ENCODE results near the gene ZNF765. TPM values are rescaled to one million over a fixed set of nuclear protein-coding genes. Genes with fewer than 3 reads are reported as not detected.

Gene ZNF765
- total and polyA plus RNA-seq, 2 donors (not counting 1 experiment from before 2014, with no cell fraction given) = 5.3 to 24.0 TPM

- no peaks in the 10 kb centered on the region for H3K4me1 ChIP-seq (ENCODE audit: control insufficient read depth in 2 of 2, insufficient read depth in 2 of 2, low read length in 2 of 2)
- CTCF ChIA-PET = interaction anchor here (0.6 to 3.6 kb wide), 21 partner anchors 8 to 1341 kb away, joined by 3 to 23 read pairs (median 3); no protein-coding TSS in a partner anchor
- no peak overlapping the region for H3K4me3 ChIP-seq (ENCODE audit: control extremely low read depth in 1 of 5, extremely low read depth in 1 of 5, insufficient read depth in 1 of 5, low read depth in 2 of 5, low read length in 4 of 5)
- WGBS (ENCODE audit: insufficient coverage) = 22% methylated on average over 4 of the region's 9 CpGs
- no peak overlapping the region for H3K27ac ChIP-seq (ENCODE audit: low read length in 2 of 2)
- H3K36me3 ChIP-seq (replicated peaks in 1 of 2; ENCODE audit: control extremely low read depth in 1 of 2, control insufficient read depth in 1 of 2, extremely low read depth in 1 of 2, insufficient read depth in 2 of 2, low read length in 1 of 2) = no peaks in the 10 kb centered on the region
- H3K27me3 ChIP-seq (replicated peaks in 1 of 4; ENCODE audit: control extremely low read depth in 1 of 4, control insufficient read depth in 3 of 4, insufficient read depth in 4 of 4, low read length in 3 of 4) = no peaks in the 10 kb centered on the region
- peaks cover 3% of the 10 kb centered on the region for H3K4me1 Mint-ChIP-seq
- ATAC-seq (ENCODE audit: low read depth) (peak; percentile 93), DNase-seq (peak; percentile 78)
- no peak overlapping the region for H3K4me2 ChIP-seq (replicated peaks; ENCODE audit: low read depth, low read length, poor library complexity, severe bottlenecking)
- no peaks in the 10 kb centered on the region for H3K9me3 Mint-ChIP-seq (ENCODE audit: insufficient read depth)
- peaks cover 0 to 4% (median 0%) of the 10 kb centered on the region in 3 donors for H3K9me3 ChIP-seq (ENCODE audit: control extremely low read depth in 1 of 3, control insufficient read depth in 2 of 3, insufficient read depth in 1 of 3, low read length in 2 of 3)
- intact Hi-C loops (cut with micrococcal nuclease) = loop anchor here (1.0 kb wide), 1 partner anchor 87 kb away; no protein-coding TSS in a partner anchor
- H3K27ac Mint-ChIP-seq = no peak overlapping the region
- no peak for TF ChIP-seq EZH2 (IDR thresholded peaks at IDR 0.05; ENCODE audit: borderline replicate concordance, insufficient read depth, low read depth, low read length, poor library complexity, severe bottlenecking)
- TF ChIP-seq, protein P1, sequence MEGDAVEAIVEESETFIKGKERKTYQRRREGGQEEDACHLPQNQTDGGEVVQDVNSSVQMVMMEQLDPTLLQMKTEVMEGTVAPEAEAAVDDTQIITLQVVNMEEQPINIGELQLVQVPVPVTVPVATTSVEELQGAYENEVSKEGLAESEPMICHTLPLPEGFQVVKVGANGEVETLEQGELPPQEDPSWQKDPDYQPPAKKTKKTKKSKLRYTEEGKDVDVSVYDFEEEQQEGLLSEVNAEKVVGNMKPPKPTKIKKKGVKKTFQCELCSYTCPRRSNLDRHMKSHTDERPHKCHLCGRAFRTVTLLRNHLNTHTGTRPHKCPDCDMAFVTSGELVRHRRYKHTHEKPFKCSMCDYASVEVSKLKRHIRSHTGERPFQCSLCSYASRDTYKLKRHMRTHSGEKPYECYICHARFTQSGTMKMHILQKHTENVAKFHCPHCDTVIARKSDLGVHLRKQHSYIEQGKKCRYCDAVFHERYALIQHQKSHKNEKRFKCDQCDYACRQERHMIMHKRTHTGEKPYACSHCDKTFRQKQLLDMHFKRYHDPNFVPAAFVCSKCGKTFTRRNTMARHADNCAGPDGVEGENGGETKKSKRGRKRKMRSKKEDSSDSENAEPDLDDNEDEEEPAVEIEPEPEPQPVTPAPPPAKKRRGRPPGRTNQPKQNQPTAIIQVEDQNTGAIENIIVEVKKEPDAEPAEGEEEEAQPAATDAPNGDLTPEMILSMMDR (IDR thresholded peaks at IDR 0.05) = peak; percentile 86
- H3K4me3 Mint-ChIP-seq = no peak overlapping the region
- H3K9ac ChIP-seq (ENCODE audit: low read length) = no peak overlapping the region
- POLR2A ChIA-PET = interaction anchor here (0.7 kb wide), 1 partner anchor 239 kb away, joined by 3 read pairs; no protein-coding TSS in a partner anchor
- H4K20me1 ChIP-seq (ENCODE audit: control insufficient read depth, insufficient read depth, low read length, poor library complexity, severe bottlenecking) = no peaks in the 10 kb centered on the region
- no peaks in the 10 kb centered on the region for H3K27me3 Mint-ChIP-seq
- H3K79me2 ChIP-seq (ENCODE audit: control insufficient read depth, insufficient read depth, low read length) = no peaks in the 10 kb centered on the region
- H2AFZ ChIP-seq (ENCODE audit: insufficient read depth, low read depth, low read length, poor library complexity, severe bottlenecking) = no peak overlapping the region
Observed at GRCh38 chr19:53424968-53425597, 30.1 kb downstream of the ZNF765 start.

All from B cell (primary cell).